ENCODE results near the gene CADM4. TPM values are rescaled to one million over a fixed set of nuclear protein-coding genes. Genes with fewer than 3 reads are reported as not detected.
"Not testable (repeated sequence)": the region's sequence is repeated elsewhere in the genome, so short reads cannot be mapped to it uniquely, and the experiment has no call there.

The CADM4 gene
- total RNA-seq, 1 experiment from 2014 or later = 13.2 TPM

DNA sequence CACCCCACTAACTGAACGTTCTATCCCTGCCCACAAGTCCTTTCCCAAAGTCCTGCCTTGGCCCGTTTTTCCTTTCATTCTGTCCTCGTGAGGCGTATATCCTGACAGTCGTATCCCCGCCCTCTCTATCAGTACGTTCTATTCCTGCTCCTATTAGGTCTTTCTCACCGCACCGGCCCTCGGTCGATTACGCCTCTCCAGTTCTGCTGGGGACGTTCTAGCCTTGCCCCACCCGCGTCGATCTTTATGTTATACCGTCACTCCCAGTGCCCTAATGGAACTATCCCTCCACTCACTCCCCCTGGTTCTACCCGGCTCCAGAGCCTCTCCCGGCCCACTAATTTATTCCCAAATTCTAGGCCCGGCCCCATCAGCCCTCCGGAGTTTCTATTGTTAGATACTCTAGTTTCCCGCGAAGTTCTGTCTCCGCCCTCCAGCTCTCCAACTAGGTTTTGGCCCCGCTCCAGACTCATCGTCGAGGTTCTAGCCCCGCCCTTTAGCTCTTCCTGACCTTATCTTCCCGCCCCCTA is 28.3 kb upstream of the CADM4 start:
- DNase-seq (ENCODE audit: low read depth, low spot score) = no peak
- in situ Hi-C loops (cut with HindIII; ENCODE audit: low pct_unique_long_range_greater_than_20kb, low sequenced_read_pairs) = no loop called here

DNA sequence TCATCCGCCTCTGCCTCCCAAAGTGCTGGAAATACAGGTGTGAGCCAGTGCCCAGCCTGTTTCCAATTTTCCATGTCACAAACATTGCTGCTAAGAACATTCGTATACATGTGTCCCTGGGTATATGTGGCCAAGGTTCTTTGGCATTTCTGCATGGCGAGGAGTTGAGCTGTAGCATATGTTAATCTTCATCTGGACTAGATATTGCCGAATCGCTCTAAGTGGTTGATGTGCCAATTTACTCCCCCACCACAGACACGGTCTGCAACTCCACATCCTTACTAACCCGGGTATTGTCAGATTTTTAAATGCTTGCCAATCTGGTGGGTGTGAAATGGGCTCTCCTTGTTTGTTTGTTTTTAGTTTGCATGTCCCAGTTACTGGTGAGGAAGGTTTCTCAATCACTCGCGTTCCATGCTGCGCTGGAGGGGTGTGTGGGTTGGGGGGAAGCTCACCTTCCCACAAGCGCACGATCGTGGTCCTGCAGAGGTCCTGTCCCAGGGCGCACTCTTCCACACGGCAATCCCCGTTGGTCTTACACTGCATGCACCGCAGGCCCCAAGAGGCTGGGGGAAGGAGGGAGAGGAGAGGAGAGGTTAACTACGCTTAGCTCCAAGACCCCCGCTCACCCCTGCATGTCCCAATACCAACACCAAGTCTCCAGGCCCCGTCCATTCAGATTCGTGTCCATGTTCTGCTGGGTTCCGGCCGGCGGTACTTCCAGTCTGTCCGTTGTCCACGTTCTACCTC is 27.7 kb upstream of the CADM4 start:
- in situ Hi-C loops (cut with HindIII; ENCODE audit: low pct_unique_long_range_greater_than_20kb, low sequenced_read_pairs) = no loop called here
- no peak for DNase-seq (ENCODE audit: low read depth, low spot score)

DNA sequence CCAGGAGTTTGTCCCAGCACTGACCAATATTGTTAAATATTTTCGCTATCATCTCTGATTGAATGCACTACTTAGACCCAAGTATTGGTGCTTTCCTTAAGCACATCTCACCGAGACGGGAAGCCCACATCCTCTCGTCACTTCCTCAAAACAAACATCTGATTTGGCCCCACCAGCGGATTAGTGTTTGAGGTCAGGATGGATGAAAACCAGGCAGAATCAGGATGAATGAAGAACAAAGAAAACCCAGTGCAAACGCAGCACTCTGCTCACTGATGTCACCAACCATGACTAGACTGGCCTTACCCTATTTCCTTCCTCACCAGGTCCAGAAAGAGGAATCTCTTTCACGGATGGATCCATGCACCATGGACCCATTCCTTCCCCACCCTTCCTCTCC is 24.4 kb upstream of the CADM4 start:
- DNase-seq (ENCODE audit: low read depth, low spot score) = no peak
- in situ Hi-C loops (cut with HindIII; ENCODE audit: low pct_unique_long_range_greater_than_20kb, low sequenced_read_pairs) = no loop called here

DNA sequence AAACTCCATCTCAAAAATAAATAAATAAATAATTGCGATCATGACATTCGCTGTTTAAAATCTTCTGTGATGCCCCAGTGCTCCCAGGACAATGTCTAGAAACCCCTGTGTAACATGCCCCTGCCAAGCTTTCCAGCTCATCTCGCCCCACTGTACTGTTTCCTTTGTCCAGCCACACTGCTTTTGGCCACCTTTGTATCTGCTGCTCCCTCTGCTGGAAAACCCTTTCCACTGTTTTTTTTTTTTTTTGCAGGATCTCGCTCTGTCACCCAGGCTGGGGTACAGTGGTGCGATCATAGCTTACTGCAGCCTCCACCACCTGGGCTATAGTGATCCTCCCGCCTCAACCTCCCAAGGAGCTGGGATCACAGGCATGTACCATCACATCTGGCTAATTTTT is 22.8 kb upstream of the CADM4 start:
- in situ Hi-C loops (cut with HindIII; ENCODE audit: low pct_unique_long_range_greater_than_20kb, low sequenced_read_pairs) = no loop called here
- DNase-seq (ENCODE audit: low read depth, low spot score) = peak; percentile 57

DNA sequence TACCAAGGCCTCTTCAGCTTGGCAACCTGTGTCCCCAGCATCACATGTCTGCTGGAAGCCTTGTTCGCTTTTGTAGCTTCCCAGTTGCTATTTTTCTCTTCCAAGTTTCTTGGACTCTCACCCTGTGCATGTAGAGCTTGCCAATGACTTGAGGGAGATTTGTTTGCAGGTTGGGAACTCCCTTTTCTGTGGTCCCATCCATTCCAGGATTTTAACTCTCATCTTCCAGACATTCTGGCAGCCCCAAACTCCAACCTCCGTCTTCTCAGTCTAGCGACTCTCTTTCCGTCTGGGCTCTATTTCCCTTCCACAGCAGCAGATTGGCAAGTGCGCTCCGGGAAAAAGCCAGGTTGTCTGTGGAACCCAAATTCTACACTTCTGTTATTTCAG is 21.3 kb upstream of the CADM4 start:
- in situ Hi-C loops (cut with HindIII; ENCODE audit: low pct_unique_long_range_greater_than_20kb, low sequenced_read_pairs) = no loop called here
- no peak for DNase-seq (ENCODE audit: low read depth, low spot score)

DNA sequence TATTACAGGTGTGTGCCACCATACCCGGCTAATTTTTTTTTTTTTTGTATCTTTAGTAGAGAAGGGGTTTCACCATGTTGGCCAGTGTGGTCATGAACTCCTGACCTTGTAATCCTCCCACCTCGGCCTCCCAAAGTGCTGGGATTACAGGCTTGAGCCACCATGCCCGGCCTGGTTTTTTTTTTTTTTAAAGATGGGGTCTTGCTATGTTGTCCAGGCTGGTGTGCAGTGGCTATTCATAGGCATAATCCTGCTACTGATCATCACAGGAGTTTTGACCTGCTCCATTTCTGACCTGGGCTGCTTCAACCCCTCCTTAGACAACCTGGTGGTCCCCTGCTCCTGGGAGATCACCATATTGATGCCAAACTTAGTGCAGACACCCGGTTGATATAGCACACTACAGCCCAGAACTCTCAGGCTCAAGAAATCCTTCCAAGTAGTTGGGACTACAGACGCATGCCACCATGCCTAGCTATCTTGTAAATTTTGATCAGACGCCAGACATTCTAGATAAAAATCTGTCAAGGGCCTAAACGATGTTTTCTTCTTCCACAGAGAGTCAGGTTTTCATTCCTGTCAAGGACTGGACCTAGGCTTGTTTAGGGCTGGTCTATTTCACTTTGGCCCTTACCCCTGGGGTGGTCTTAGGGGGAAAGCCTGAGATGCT is 20.8 kb upstream of the CADM4 start:
- in situ Hi-C loops (cut with HindIII; ENCODE audit: low pct_unique_long_range_greater_than_20kb, low sequenced_read_pairs) = no loop called here
- no peak for DNase-seq (ENCODE audit: low read depth, low spot score)

DNA sequence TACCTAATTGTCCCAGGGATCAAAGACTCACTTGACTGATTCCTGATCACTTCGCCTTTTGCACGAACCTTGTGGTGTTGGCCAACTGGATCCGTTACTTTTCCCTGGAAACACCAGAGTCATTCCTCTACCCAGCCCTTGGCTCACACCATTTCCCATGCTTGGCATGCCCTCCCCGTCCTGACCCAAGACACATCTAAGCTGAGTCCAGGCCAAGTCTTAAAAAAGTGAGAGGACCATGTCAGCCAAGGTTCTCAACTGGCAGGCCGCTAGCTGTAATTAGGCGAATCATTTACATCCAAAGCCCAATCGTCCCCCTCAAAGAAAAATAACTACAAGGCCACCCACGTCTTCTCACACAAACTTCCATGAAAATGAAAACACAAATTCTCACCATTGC is 18.8 kb upstream of the CADM4 start:
- in situ Hi-C loops (cut with HindIII; ENCODE audit: low pct_unique_long_range_greater_than_20kb, low sequenced_read_pairs) = no loop called here
- DNase-seq (ENCODE audit: low read depth, low spot score) = no peak

DNA sequence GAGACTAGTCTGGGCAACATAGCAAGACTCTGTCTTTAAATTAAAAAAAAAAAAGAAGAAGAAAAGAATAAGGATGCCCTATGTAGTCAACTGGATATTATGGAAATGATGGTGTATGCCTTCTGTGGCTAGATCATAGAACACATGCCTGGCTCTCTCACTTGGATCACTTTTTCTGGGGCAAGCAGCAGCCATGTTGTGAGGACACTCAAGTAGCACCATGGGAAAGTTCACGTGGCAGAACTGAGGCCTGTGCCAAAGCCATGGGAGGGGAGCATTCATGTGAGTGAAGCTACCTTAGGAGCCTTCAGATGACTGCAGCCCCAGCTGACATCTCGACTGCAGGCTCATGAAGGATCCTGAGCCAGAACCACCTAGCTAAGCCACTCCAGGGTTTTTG is 18.4 kb upstream of the CADM4 start:
- DNase-seq (ENCODE audit: low read depth, low spot score) = no peak
- in situ Hi-C loops (cut with HindIII; ENCODE audit: low pct_unique_long_range_greater_than_20kb, low sequenced_read_pairs) = no loop called here

DNA sequence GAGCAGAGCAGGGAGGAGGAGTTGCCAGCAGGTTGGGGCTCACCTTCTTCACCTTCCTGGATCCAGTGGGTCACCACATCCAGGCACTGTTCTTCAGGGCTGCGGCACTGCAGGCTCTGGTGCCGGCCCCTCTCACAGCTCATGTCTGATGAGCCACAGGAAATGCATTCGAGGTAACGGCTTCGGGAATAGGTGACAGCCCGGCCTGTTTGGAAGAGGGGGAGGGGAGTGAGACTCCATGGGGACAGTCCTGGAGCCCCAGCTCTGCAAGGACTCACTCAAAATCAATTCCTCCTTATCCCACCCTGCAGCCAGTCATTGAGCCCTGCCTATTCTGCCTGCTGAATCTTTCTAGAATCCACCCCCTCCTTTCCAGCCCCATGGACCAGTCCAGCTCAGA is 16.8 kb upstream of the CADM4 start:
- in situ Hi-C loops (cut with HindIII; ENCODE audit: low pct_unique_long_range_greater_than_20kb, low sequenced_read_pairs) = no loop called here
- no peak for DNase-seq (ENCODE audit: low read depth, low spot score)

DNA sequence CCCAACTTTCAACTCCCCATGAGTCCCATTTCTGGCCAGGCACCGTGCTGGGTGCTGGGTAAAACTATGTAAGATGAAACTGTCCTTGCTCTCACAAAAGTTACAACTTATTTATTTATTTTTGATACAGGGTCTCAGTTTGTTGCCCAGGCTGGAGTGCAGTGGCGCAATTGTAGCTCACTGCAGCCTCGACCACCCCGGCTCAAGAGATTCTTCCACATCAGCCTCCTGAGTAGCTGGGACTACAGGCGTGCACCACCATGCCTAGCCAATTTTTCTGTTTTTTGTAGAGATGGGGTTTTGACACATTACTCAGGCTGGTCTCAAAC is 12.9 kb upstream of the CADM4 start:
- no peak for DNase-seq (ENCODE audit: low read depth, low spot score)
- in situ Hi-C loops (cut with HindIII; ENCODE audit: low pct_unique_long_range_greater_than_20kb, low sequenced_read_pairs) = no loop called here

DNA sequence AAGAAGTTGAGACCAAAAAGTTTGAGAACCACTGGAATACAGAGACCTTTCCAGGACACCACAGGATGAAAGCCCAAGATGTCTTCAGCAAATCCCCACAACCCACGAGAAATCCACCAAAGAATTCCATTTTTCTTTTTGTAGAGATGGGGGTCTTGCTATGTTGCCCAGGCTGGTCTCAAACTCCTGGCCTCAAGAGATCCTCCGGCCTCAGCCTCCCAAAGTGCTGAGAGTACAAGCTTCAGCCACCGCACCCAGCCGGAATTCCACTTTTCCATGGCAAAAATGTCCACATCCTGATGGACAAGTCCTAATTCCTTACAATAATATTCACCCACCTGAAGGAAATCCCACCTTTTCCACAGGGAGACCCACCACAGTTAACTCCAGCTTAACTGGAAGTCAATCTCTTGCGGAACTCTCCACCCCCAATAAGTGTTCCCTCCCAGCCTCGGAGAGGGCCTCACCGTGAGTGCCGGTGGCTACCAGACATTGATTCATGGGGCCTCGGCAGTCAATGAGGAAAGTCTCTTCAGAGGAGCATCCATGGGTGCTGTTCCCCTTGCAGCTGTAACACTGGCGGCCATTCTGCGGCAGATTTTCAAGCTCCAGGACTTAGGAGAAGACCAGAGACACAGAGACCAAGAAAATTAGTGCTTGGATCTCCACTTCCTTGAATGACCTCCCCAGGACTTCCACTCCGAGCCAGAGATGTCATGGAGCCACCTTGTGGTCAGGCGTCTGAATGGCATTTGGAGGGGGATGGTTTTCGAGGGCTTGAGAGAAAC is 12.3 kb upstream of the CADM4 start:
- in situ Hi-C loops (cut with HindIII; ENCODE audit: low pct_unique_long_range_greater_than_20kb, low sequenced_read_pairs) = no loop called here
- peak; percentile 82 for DNase-seq (ENCODE audit: low read depth, low spot score)

DNA sequence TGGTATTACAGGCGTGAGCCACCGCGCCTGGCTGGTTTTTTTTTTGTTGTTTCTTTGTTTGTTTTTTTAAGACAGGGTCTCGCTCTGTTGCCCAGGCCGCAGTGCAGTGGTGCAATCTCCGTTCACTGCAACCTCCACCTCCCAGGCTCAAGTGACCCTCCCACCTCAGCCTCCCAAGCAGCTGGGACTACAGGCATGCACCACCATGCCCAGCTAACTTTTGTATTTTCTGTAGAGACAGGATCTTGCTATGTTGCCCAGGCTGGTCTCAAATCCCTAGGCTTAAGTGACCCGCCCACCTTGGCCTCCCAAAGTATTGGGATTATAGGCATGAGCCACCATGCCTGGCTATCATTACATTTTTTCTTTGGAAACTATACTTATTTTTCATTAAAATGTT is 10.6 kb upstream of the CADM4 start:
- DNase-seq (ENCODE audit: low read depth, low spot score); in situ Hi-C loops (cut with HindIII; ENCODE audit: low pct_unique_long_range_greater_than_20kb, low sequenced_read_pairs): not testable (repeated sequence)

DNA sequence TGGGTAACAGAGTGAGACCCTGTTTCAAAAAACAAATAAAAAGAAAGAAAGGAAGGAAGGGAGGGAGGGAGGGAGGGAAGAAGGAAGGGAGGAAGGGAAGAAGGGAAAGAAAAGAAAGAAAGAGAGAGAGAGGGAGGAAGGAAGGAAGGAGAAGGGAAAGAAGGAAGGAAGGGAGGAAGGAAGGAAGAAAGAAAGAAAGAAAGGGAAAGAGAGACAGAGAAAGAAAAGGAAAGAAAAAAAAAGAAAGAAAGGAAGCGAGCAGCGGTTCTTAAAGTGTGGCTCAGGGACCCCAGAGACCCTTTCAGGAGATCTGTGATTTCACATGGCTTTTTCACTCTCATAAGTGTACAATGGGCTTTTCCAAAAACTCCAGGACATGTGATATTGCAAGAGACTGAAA is 9.9 kb upstream of the CADM4 start:
- DNase-seq (ENCODE audit: low read depth, low spot score) = no peak
- in situ Hi-C loops (cut with HindIII; ENCODE audit: low pct_unique_long_range_greater_than_20kb, low sequenced_read_pairs) = no loop called here

DNA sequence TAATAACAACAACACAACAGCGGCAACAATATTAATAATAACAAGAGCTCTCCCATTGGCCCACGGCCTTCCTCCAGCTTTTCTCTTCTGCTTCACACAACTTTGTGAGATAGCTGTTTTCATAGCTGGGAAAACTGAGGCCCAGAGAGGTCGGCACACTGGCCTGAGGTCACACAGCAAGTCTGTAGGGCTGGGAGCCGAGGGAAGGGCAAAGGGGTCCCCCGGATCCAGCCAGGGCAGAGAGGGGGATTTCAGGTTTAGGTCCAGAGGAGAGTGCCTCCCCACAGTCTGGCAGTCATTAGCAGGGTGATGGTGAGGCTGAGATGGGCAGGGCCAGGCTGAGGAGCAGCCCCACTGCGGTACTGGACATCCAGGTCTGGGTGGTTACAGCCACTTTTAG is 9.0 kb upstream of the CADM4 start:
- DNase-seq (ENCODE audit: low read depth, low spot score) = no peak
- in situ Hi-C loops (cut with HindIII; ENCODE audit: low pct_unique_long_range_greater_than_20kb, low sequenced_read_pairs) = no loop called here

DNA sequence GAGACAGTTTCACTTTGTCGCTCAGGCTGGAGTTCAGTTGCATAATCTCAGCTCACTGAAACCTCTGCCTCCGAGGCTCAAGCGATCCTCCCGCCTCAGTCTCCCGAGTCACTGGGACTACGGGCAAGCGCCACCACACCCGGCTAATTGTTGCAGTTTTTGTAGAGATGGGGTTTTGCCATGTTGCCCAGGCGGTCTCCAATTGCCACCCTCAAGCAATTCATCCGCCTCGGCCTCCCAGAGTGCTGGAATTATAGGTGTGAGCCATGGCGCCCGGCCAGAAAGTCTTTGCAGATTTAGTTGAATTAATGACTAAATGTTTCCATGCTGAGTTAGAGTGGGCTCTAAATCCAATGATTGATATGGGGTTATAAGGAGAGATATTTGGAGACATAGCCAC is 4.5 kb upstream of the CADM4 start:
- in situ Hi-C loops (cut with HindIII; ENCODE audit: low pct_unique_long_range_greater_than_20kb, low sequenced_read_pairs) = no loop called here
- DNase-seq (ENCODE audit: low read depth, low spot score) = no peak

DNA sequence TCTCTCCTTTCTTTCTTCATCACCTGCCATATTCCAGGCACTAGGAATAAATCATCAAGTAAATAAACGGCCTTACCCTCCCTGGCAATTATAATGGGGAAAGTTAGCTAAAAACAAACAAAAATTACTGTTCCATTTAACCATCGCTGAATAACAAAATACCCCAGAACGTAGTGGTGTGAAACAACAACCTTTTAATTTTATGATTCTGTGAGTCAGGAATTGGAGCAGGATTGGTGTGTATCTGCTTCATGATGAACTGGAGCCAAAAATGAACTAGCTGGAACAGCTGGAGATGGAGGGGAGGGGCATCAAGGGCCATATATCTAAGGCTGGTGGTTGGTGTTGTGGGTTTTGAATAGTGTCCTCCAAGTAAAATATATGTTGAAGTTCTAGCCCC is 3.7 kb upstream of the CADM4 start:
- in situ Hi-C loops (cut with HindIII; ENCODE audit: low pct_unique_long_range_greater_than_20kb, low sequenced_read_pairs) = no loop called here
- no peak for DNase-seq (ENCODE audit: low read depth, low spot score)

DNA sequence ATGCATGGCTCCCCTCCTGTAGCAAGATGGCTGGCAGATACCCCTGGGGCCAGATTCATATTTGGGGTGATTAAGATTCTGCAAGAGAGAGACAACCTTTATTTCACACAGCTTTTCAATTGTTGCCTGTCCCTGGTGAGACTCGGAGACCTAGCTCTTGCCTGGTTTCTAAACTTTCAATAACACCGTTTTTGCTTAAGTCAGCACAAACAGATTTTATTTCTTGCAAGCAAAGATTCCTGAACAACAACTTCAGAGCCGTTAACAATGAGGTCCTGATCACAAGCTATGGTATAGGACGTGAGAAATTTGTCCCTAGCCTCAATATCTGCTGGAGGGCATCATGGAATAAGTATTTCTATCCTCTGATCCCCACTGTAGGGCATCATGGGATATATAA is 2.9 kb upstream of the CADM4 start:
- in situ Hi-C loops (cut with HindIII; ENCODE audit: low pct_unique_long_range_greater_than_20kb, low sequenced_read_pairs) = no loop called here
- no peak for DNase-seq (ENCODE audit: low read depth, low spot score)

DNA sequence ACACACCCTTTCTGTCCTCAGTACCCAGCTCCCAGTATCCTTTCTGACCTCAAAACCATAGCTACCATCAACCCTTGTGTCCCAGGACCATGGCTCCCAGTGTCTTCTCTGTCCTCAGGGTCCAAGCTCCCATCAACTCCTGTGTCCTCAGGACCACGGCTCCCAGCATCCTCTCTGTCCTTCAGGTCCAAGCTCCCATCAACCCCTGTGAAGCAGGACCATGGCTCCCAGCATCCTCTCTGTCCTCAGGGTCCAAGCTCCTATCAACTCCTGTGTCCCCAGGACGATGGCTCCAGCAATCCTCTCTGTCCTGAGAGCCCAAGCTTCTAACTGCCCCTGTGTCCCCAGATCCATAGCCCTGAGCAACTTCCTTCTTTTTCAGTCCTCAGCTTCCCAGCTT is 1.7 kb upstream of the CADM4 start:
- in situ Hi-C loops (cut with HindIII; ENCODE audit: low pct_unique_long_range_greater_than_20kb, low sequenced_read_pairs) = no loop called here

DNA sequence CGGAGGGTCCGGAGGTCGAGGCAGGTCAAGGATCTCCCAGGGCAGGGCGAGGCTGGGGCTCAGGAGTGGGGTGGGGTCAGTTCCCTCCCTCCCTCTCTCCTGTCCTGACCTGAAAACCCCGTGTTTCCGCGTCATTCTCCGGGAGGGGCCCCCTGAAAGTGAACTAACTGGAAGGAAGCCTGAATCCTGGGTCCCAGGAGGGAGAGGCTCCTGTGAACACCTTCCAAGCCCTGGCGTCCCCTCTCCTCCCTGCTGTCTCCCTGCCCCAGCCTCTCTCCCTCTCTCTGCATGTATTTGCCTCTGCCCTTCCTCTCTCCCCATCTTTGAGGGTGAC is 741 bp upstream of the CADM4 start:
- in situ Hi-C loops (cut with HindIII; ENCODE audit: low pct_unique_long_range_greater_than_20kb, low sequenced_read_pairs) = no loop called here
- DNase-seq (ENCODE audit: low read depth, low spot score) = no peak

More for the DNA sequence above, 1.7 kb upstream of the CADM4 start:
- DNase-seq (ENCODE audit: low read depth, low spot score) = no peak

All from SK-MEL-5 (cell line).